ENCODE data around the gene KIF19.

Gene KIF19

DNA sequence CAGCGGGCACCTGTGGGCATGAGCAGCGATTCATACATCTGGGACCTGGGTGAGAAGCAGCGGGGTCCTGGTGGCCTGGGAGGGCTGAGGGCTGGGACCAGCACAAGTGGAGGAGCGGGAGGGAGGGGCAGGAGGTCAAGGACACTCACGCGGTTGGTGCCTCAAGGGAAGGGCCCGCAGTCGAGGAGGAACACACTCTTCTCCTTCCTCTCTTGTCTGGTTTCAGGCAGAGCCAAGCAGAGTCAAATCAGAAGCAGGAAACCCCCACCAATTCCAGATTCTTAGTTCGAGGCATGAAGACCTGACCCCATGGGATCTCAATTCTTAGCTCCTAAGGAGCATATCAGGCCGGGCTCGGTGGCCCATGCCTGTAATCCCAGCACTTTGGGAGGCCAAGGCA lies 36.3 kb upstream of the KIF19 start:
- H3K9me3 ChIP-seq (ENCODE audit: control insufficient read depth, low read length) = no peaks in the 10 kb centered on the region
- H3K27ac ChIP-seq (ENCODE audit: low read depth, low read length, severe bottlenecking) = no peak overlapping the region
- H3K4me3 ChIP-seq (ENCODE audit: extremely low read depth, insufficient read depth, low read length, poor library complexity, severe bottlenecking) = no peak overlapping the region
- WGBS, 2 experiments (ENCODE audit: insufficient coverage in 2 of 2) = 85% methylated on average over 9 to 10 of the region's 11 CpGs
- H3K4me1 ChIP-seq (ENCODE audit: control insufficient read depth, insufficient read depth, low read length, poor library complexity, severe bottlenecking) = no peaks in the 10 kb centered on the region
- no peaks in the 10 kb centered on the region for H3K36me3 ChIP-seq (ENCODE audit: control insufficient read depth, insufficient read depth, low read length)

DNA sequence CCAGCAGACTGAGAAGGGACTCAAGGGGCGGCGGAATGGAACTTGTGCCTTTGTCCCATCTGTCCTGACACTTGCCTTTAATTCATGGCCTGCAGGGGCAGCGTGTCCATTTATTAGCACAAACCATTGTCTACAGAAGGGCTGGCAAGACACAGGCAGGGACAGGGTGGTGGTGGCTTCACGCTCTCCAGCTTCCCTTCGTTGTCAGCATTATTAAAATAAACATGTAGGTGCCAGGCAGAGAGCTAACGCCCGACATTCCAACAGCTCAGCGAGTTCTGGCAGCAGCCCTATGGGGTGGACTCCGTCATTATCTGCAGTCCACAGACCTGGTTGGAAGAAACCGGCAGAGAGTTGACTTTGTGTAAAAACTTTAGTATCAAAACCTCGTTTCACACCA lies 35.7 kb upstream of the KIF19 start:
- Histone ChIP-seq H3K9me3 (ENCODE audit: control insufficient read depth, low read length) (no peaks in the 10 kb centered on the region), H3K27ac (ENCODE audit: low read depth, low read length, severe bottlenecking) (no peak overlapping the region), H3K4me1 (ENCODE audit: control insufficient read depth, insufficient read depth, low read length, poor library complexity, severe bottlenecking) (no peaks in the 10 kb centered on the region), H3K36me3 (ENCODE audit: control insufficient read depth, insufficient read depth, low read length) (no peaks in the 10 kb centered on the region), H3K4me3 (ENCODE audit: extremely low read depth, insufficient read depth, low read length, poor library complexity, severe bottlenecking) (no peak overlapping the region)
- 86 to 92% methylated on average over 10 to 11 of the region's 11 CpGs for WGBS, 2 experiments (ENCODE audit: insufficient coverage in 2 of 2)

DNA sequence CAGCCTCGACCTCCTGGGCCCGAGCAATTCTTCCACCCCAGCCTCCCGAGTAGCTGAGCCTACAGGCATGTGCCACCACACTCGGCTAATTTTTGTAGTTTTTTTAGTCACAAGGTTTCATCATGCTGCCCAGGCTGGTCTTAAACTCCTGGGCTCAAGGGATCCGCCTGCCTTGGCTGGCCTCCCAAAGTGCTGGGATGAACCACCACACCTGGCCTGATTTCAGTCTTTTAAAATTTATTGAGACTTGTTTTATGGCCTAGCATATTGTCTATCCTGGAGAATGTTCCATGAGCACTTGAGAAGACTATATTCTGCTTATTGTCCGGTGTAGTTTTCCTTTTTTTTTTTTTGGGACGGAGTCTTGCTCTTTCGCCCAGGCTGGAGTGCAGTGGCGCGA lies 33.5 kb upstream of the KIF19 start:
- no peak overlapping the region for H3K4me3 ChIP-seq (ENCODE audit: extremely low read depth, insufficient read depth, low read length, poor library complexity, severe bottlenecking)
- 93 to 94% methylated on average over 6 to 9 of the region's 10 CpGs for WGBS, 2 experiments (ENCODE audit: insufficient coverage in 2 of 2)
- peaks cover 12% of the 10 kb centered on the region for H3K4me1 ChIP-seq (ENCODE audit: control insufficient read depth, insufficient read depth, low read length, poor library complexity, severe bottlenecking)
- H3K27ac ChIP-seq (ENCODE audit: low read depth, low read length, severe bottlenecking) = no peak overlapping the region
- no peaks in the 10 kb centered on the region for H3K36me3 ChIP-seq (ENCODE audit: control insufficient read depth, insufficient read depth, low read length)
- no peaks in the 10 kb centered on the region for H3K9me3 ChIP-seq (ENCODE audit: control insufficient read depth, low read length)

- peaks cover 12% of the 10 kb centered on the region for H3K4me1 ChIP-seq (ENCODE audit: control insufficient read depth, insufficient read depth, low read length, poor library complexity, severe bottlenecking)
- no peak overlapping the region for H3K4me3 ChIP-seq (ENCODE audit: extremely low read depth, insufficient read depth, low read length, poor library complexity, severe bottlenecking)
- no peaks in the 10 kb centered on the region for H3K36me3 ChIP-seq (ENCODE audit: control insufficient read depth, insufficient read depth, low read length)
- no peaks in the 10 kb centered on the region for H3K9me3 ChIP-seq (ENCODE audit: control insufficient read depth, low read length)
- 77 to 86% methylated on average over 5 of the region's 10 CpGs for WGBS, 2 experiments (ENCODE audit: insufficient coverage in 2 of 2)
- H3K27ac ChIP-seq (ENCODE audit: low read depth, low read length, severe bottlenecking) = no peak overlapping the region
Measured at GRCh38 chr17:74295625-74296547, 30.1 kb upstream of the KIF19 start.

- no peaks in the 10 kb centered on the region for H3K9me3 ChIP-seq (ENCODE audit: control insufficient read depth, low read length)
- no peak overlapping the region for H3K4me3 ChIP-seq (ENCODE audit: extremely low read depth, insufficient read depth, low read length, poor library complexity, severe bottlenecking)
- peaks cover 12% of the 10 kb centered on the region for H3K4me1 ChIP-seq (ENCODE audit: control insufficient read depth, insufficient read depth, low read length, poor library complexity, severe bottlenecking)
- no peaks in the 10 kb centered on the region for H3K36me3 ChIP-seq (ENCODE audit: control insufficient read depth, insufficient read depth, low read length)
- H3K27ac ChIP-seq (ENCODE audit: low read depth, low read length, severe bottlenecking) = no peak overlapping the region
- 12 to 20% methylated on average over 5 of the region's 5 CpGs for WGBS, 2 experiments (ENCODE audit: insufficient coverage in 2 of 2)
Measured at GRCh38 chr17:74296548-74296936, 29.5 kb upstream of the KIF19 start.

GRCh38 chr17:74297941-74298340 lies 28.1 kb upstream of the KIF19 start:
- Histone ChIP-seq H3K27ac (ENCODE audit: low read depth, low read length, severe bottlenecking) (no peak overlapping the region), H3K4me1 (ENCODE audit: control insufficient read depth, insufficient read depth, low read length, poor library complexity, severe bottlenecking) (peaks cover 12% of the 10 kb centered on the region), H3K36me3 (ENCODE audit: control insufficient read depth, insufficient read depth, low read length) (no peaks in the 10 kb centered on the region), H3K4me3 (ENCODE audit: extremely low read depth, insufficient read depth, low read length, poor library complexity, severe bottlenecking) (no peak overlapping the region), H3K9me3 (ENCODE audit: control insufficient read depth, low read length) (no peaks in the 10 kb centered on the region)
- 80 to 91% methylated on average over 4 of the region's 4 CpGs for WGBS, 2 experiments (ENCODE audit: insufficient coverage in 2 of 2)

- WGBS, 2 experiments (ENCODE audit: insufficient coverage in 2 of 2) = 88 to 93% methylated on average over 7 of the region's 7 CpGs
Measured at GRCh38 chr17:74298778-74299177, 27.2 kb upstream of the KIF19 start.

GRCh38 chr17:74299226-74300009 lies 26.6 kb upstream of the KIF19 start:
- 84 to 89% methylated on average over 9 to 11 of the region's 11 CpGs for WGBS, 2 experiments (ENCODE audit: insufficient coverage in 2 of 2)
- H3K4me1 ChIP-seq (ENCODE audit: control insufficient read depth, insufficient read depth, low read length, poor library complexity, severe bottlenecking) = peaks cover 12% of the 10 kb centered on the region
- H3K9me3 ChIP-seq (ENCODE audit: control insufficient read depth, low read length) = no peaks in the 10 kb centered on the region
- H3K36me3 ChIP-seq (ENCODE audit: control insufficient read depth, insufficient read depth, low read length) = no peaks in the 10 kb centered on the region
- no peak overlapping the region for H3K27ac ChIP-seq (ENCODE audit: low read depth, low read length, severe bottlenecking)
- no peak overlapping the region for H3K4me3 ChIP-seq (ENCODE audit: extremely low read depth, insufficient read depth, low read length, poor library complexity, severe bottlenecking)

More at GRCh38 chr17:74298778-74299177, 27.2 kb upstream of the KIF19 start:
- no peaks in the 10 kb centered on the region for H3K36me3 ChIP-seq (ENCODE audit: control insufficient read depth, insufficient read depth, low read length)
- H3K27ac ChIP-seq (ENCODE audit: low read depth, low read length, severe bottlenecking) = no peak overlapping the region
- no peaks in the 10 kb centered on the region for H3K9me3 ChIP-seq (ENCODE audit: control insufficient read depth, low read length)
- H3K4me1 ChIP-seq (ENCODE audit: control insufficient read depth, insufficient read depth, low read length, poor library complexity, severe bottlenecking) = peaks cover 12% of the 10 kb centered on the region
- no peak overlapping the region for H3K4me3 ChIP-seq (ENCODE audit: extremely low read depth, insufficient read depth, low read length, poor library complexity, severe bottlenecking)

DNA sequence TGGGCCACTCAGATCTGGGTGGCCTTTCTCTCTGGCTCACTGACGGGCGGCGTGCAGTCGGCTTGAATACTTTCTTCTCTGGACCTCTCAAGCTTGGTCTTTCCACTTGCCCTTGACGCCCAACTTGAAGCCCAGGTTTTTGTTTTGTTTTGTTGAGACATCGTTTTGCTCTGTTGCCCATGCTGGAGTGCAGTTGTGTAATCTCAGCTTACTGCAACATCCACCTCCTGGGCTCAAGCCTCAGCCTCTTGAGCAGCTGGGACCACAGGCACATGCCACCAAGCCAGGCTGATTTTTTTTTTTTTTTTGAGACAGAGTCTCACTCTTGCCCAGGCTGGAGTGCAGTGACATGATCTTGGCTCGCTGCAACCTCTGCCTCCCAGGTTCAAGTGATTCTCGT lies 22.7 kb upstream of the KIF19 start:
- Histone ChIP-seq H3K36me3 (ENCODE audit: control insufficient read depth, insufficient read depth, low read length) (no peaks in the 10 kb centered on the region), H3K4me1 (ENCODE audit: control insufficient read depth, insufficient read depth, low read length, poor library complexity, severe bottlenecking) (no peaks in the 10 kb centered on the region), H3K9me3 (ENCODE audit: control insufficient read depth, low read length) (no peaks in the 10 kb centered on the region), H3K4me3 (ENCODE audit: extremely low read depth, insufficient read depth, low read length, poor library complexity, severe bottlenecking) (no peak overlapping the region), H3K27ac (ENCODE audit: low read depth, low read length, severe bottlenecking) (no peak overlapping the region)
- 88 to 95% methylated on average over 3 to 6 of the region's 8 CpGs for WGBS, 2 experiments (ENCODE audit: insufficient coverage in 2 of 2)

- no peak overlapping the region for H3K4me3 ChIP-seq (ENCODE audit: extremely low read depth, insufficient read depth, low read length, poor library complexity, severe bottlenecking)
- no peak overlapping the region for H3K27ac ChIP-seq (ENCODE audit: low read depth, low read length, severe bottlenecking)
- no peaks in the 10 kb centered on the region for H3K36me3 ChIP-seq (ENCODE audit: control insufficient read depth, insufficient read depth, low read length)
- no peaks in the 10 kb centered on the region for H3K4me1 ChIP-seq (ENCODE audit: control insufficient read depth, insufficient read depth, low read length, poor library complexity, severe bottlenecking)
- WGBS, 2 experiments (ENCODE audit: insufficient coverage in 2 of 2) = 90 to 94% methylated on average over 3 to 4 of the region's 5 CpGs
- no peaks in the 10 kb centered on the region for H3K9me3 ChIP-seq (ENCODE audit: control insufficient read depth, low read length)
Measured at GRCh38 chr17:74304184-74304583, 21.8 kb upstream of the KIF19 start.
